Retinal pigment epithelial cell (primary cell): ENCODE results near the gene TLR6.

Experiments used
- DNase-seq: peaks from one replicate; pipeline ENCODE4 v3.0.0-alpha.2; 2010; ENCODE audit warnings: low read depth
- H3K4me3 ChIP-seq: 2 replicates; pipeline ENCODE4 v1.5.1; 2011; ENCODE audit warnings: mild to moderate bottlenecking, low read length, control low read depth, moderate library complexity
- TF ChIP-seq, protein P1 (sequence below): conservative IDR thresholded peaks from 2 replicates; pipeline ENCODE4 v1.5.1; 2011; ENCODE audit warnings: low read depth, low read length, control low read depth, inconsistent platforms

Gene TLR6

DNA sequence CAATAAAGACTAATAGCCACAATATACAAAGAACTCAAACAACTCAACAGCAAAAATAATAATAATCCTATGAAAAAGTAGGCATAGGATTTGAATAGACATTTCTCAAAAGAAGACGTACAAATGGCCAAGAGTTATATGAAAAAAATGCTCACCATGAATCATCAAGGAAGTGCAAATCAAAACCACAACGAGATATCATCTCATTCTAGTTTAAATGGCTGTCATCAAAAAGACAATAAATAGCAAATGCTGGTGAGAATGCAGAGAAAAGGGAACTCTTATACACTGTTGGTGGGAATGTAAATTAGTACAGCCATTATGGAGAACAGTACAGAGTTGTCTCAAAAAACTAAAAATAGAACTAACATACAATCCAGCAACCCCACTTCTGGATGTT, 18.8 kb downstream of the TLR6 start:
- H3K4me3 ChIP-seq, result no peak overlapping the region
- no peak for DNase-seq
- TF ChIP-seq, protein P1, sequence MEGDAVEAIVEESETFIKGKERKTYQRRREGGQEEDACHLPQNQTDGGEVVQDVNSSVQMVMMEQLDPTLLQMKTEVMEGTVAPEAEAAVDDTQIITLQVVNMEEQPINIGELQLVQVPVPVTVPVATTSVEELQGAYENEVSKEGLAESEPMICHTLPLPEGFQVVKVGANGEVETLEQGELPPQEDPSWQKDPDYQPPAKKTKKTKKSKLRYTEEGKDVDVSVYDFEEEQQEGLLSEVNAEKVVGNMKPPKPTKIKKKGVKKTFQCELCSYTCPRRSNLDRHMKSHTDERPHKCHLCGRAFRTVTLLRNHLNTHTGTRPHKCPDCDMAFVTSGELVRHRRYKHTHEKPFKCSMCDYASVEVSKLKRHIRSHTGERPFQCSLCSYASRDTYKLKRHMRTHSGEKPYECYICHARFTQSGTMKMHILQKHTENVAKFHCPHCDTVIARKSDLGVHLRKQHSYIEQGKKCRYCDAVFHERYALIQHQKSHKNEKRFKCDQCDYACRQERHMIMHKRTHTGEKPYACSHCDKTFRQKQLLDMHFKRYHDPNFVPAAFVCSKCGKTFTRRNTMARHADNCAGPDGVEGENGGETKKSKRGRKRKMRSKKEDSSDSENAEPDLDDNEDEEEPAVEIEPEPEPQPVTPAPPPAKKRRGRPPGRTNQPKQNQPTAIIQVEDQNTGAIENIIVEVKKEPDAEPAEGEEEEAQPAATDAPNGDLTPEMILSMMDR, result no peak

DNA sequence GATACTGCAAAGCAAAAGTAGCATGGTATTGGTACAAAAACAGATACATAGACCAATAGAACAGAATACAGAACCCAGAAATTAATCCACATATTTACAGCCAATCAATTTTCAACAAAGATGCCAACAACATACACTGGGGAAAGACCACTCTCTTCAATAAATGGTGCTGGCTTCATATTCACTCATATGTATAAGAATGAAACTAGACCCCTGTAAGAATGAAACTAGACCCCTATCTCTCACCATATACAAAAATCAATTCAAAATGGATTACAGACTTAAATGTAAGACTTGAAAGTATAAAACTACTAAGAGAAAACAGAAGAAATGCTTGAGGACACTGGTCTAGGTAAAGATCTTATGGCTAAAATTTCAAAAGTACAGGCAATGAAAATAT, 19.3 kb downstream of the TLR6 start:
- TF ChIP-seq, protein P1, result no peak
- DNase-seq, result no peak
- H3K4me3 ChIP-seq, result no peak overlapping the region

DNA sequence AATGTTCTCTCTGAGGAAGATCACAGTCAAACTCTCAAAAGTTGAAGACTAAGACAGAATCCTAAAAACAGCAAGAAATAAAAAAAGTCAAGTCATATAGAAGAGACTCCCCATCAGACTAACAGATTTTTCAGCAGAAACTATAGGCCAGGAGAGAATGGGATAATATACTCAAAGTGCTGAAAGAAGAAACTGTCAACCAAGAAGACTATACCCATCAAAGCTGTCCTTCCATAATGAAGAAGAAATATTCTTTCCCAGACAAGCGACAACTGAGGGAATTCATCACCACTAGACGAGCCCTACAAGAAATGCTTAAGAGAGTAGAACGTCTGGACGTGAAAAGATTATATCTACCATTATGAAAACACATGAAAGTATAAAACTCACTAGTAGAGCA, 22.0 kb downstream of the TLR6 start:
- H3K4me3 ChIP-seq, result no peak overlapping the region
- TF ChIP-seq, protein P1, result no peak

DNA sequence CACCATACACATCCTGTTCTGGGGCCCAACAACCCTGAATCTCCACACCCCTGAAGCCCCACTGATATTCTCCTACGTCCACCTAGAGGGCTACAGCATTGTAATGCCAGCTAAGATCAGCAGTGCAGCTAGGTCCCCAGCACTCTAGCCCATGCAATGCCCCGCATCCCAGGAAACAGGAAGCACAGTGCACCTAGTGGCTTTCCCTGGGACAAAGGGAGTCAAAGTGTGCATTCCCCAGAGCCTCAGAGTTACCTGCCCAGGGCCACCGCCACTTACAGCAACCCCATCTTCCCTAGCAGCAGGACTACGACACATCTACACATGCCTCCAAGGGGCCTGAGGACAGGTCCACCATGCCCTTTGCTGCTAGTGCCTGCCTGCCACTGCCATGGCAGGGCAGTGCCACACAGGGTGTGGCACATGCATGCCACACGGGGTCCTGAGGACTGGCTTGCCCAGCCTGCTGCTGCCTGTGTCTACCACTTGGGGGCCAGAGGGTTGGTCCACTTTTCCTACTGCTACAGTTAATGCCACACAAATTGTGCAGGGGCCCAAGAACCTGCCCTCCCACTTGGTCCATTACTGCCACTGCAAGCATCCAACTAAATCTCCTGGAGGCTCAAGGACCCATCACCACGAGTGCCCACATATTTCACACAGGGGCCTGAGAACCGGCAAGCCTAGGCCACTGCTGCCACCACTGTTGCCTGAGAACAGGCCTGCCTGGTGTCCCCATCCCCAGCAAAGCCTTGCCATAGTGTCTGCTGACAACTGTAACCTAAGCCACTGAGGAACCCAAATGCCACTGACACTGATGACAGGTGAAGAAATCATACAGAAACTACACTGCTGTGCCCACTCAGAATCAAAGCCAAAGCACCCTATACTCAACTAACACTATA, 23.7 kb downstream of the TLR6 start:
- TF ChIP-seq, protein P1, result peak; percentile 18
- no peak for DNase-seq
- H3K4me3 ChIP-seq, result no peak overlapping the region

More for the DNA sequence above, 22.0 kb downstream of the TLR6 start:
- DNase-seq, result no peak

DNA sequence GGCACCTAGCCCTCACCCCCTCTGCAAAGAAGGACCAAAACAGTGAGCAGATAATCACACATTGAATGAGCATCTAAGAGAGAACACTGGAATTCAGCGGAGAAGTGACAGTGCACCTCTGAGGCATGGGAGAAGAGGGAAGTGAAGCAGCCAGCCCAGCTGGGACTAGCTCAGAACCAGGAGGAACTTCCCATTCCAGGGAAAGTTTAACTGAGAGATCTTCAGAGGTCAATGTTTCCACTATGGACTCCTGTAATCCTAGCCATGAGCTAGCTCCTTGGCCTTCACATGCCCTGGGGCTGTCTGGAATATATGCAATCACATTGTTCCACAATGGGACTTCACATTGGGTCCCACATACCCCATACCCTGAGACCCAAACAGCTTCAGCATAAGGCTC, 24.4 kb downstream of the TLR6 start:
- TF ChIP-seq, protein P1, result no peak
- H3K4me3 ChIP-seq, result no peak overlapping the region
- no peak for DNase-seq

DNA sequence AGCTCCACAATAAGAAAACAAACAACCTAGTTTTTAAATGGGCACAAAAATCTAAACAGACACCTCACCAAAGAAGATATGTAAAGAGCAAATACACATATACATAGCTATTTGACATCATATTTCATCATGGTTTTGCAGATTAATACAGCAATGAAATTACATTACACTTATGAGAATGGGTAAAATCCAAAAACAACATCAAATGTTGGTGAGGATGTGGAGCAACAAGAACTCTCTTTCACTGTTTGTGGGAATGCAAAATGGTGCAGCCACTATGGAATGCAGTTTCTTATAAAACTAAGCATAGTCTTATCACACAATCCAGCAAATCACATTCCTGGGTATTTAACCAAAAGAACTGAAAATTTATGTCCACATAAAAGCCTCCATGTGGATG, 25.0 kb downstream of the TLR6 start:
- TF ChIP-seq, protein P1, result no peak
- no peak for DNase-seq
- no peak overlapping the region for H3K4me3 ChIP-seq

DNA sequence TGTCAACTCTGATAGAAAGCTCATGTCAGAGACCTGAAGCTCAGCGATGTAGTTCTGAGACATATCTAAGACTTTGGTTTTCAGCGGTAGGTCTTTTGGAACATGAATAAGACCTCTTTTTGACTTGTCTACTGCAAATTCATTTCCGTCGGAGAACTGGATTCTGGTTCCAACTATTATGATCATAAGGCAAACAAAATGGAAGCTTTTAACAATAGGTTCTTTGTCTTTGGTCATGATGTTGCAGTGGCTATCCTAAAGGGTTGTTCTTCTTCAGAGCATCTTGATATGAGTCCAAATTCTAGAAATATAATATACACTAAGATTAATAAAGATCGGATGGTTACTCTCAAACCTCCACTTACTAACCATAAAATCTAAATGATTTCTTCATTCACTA, 27.4 kb downstream of the TLR6 start:
- TF ChIP-seq, protein P1, result no peak
- no peak overlapping the region for H3K4me3 ChIP-seq
- DNase-seq, result no peak
